Aorta (tissue), 5 donors: ENCODE data around the gene SPACA5. TPM values are rescaled to one million over a fixed set of nuclear protein-coding genes. Genes with fewer than 3 reads are reported as not detected.
"Not testable (repeated sequence)": the region's sequence is repeated elsewhere in the genome, so short reads cannot be mapped to it uniquely, and the experiment has no call there.

Experiments used
- ATAC-seq: fragments of 200-7000 bp; cut with Tn5 transposase; one replicate; pipeline ENCODE4 v1.9.1; 2022; ENCODE audit warnings: moderate library complexity; ENCODE audit not compliant: low FRiP score
- DNase-seq, 2 donors: peaks; one replicate each; pipeline ENCODE4 v3.0.0-alpha.2; 2020
- H3K27ac ChIP-seq, 2 donors: one replicate each; pipeline ENCODE4 v1.5.1; 2013; ENCODE audit warnings: low read length in 2 of 2, mild to moderate bottlenecking in 2 of 2, moderate library complexity in 2 of 2, control low read depth in 1 of 2, inconsistent platforms in 1 of 2, low read depth in 1 of 2
- H3K27me3 ChIP-seq, 2 donors: one replicate each; pipeline ENCODE4 v1.6.1; 2013; ENCODE audit warnings: control low read depth in 1 of 2, low read length in 1 of 2, mild to moderate bottlenecking in 1 of 2, moderate library complexity in 1 of 2; ENCODE audit not compliant: insufficient read depth in 2 of 2, control insufficient read depth in 1 of 2
- H3K36me3 ChIP-seq, 2 donors: one replicate each; pipeline ENCODE4 v1.6.1; 2013; ENCODE audit warnings: control low read depth in 1 of 2, low read length in 1 of 2, mild to moderate bottlenecking in 1 of 2; ENCODE audit not compliant: insufficient read depth in 2 of 2, control insufficient read depth in 1 of 2
- H3K4me1 ChIP-seq, 2 donors: one replicate each; pipeline ENCODE4 v1.6.1; 2013; ENCODE audit warnings: low read length in 2 of 2, control low read depth in 1 of 2, mild to moderate bottlenecking in 1 of 2, moderate library complexity in 1 of 2; ENCODE audit not compliant: insufficient read depth in 2 of 2, control insufficient read depth in 1 of 2
- H3K4me3 ChIP-seq, 2 donors: one replicate each; pipeline ENCODE4 v1.5.1; 2013; ENCODE audit warnings: low read length in 2 of 2, control low read depth in 1 of 2, mild to moderate bottlenecking in 1 of 2
- H3K9me3 ChIP-seq: one replicate; pipeline ENCODE4 v1.6.1; 2013; ENCODE audit warnings: mild to moderate bottlenecking, low read length; ENCODE audit not compliant: control insufficient read depth
- WGBS, 2 donors: extraction: QIAGEN DNeasy Blood & Tissue Kit; methylation state at CpG; one replicate each; pipeline ENCODE4 v1.1.7; 2013; 5-methylcytosine and 5-hydroxymethylcytosine counted together
- intact Hi-C, 2 donors: fragments of 100-400 bp; cut with DNase I; formaldehyde crosslinking; loops; one replicate each; pipeline versions ENCODE4 v1.14.2 to v1.15.0; 2022
- long read RNA-seq, 2 donors: library from polyadenylated mRNA; unstranded; transcript quantifications; one replicate each; pipeline ENCODE4 v2.0.0, GENCODE V29; 2020 to 2021
- polyA plus RNA-seq, 2 donors: library from polyadenylated mRNA; stranded (reverse); fragments of 200-250 nt; gene quantifications; one replicate each; pipeline ENCODE4 v1.2.3, GENCODE V29; 2013
- total RNA-seq, 2 donors: library from RNA; stranded (reverse); fragmentation: NEBNext Ultra II Directional; extraction: Animal tissue kit (Norgen Biotek cat#: 25700); gene quantifications; one replicate each; pipeline ENCODE4 v1.2.1, GENCODE V29; 2021
- donor health status: healthy with polysubstance abuse.
- donor health status: Bipolar disorder and iron deficiency.
- donor health status: DM: no; HTN: no; CAD: no.
- donor health status: DM: no; HTN: no; CAD: no.
- donor health status: DM: yes; HTN: yes; CAD: no.

Gene SPACA5
- total RNA-seq (not detected), polyA plus RNA-seq (not detected)
- long read RNA-seq, donor 1: 0 reads
- long read RNA-seq, donor 2, partial matches to known transcripts: 0 of 1 reads
- long read RNA-seq, donor 2, other reads (novel, unspliced or antisense): 1 of 1 reads

- intact Hi-C loops, H3K27ac ChIP-seq, H3K27me3 ChIP-seq, H3K4me1 ChIP-seq, H3K4me3 ChIP-seq, DNase-seq, H3K9me3 ChIP-seq, H3K36me3 ChIP-seq, ATAC-seq: not testable (repeated sequence)
- WGBS, 2 donors: no CpG with 5 or more reads among the region's 8 CpGs
Observed at GRCh38 chrX:48006688-48007087, at the start of gene SPACA5. SPACA5 (plus strand) TSS chrX:48006988; CDS start chrX:48007803, 815 bp downstream.

- DNase-seq, H3K4me1 ChIP-seq, H3K36me3 ChIP-seq, H3K27me3 ChIP-seq, intact Hi-C loops, H3K27ac ChIP-seq, ATAC-seq, H3K4me3 ChIP-seq, H3K9me3 ChIP-seq: not testable (repeated sequence)
- WGBS, 2 donors: 82 to 85% methylated on average over 4 of the region's 4 CpGs
Observed at GRCh38 chrX:47958206-47958605, 48.6 kb upstream of the SPACA5 start.

- 29 to 38% methylated on average over 4 of the region's 4 CpGs for WGBS, 2 donors
- Histone ChIP-seq H3K4me3 (no peak overlapping the region), H3K27me3 (no peaks in the 10 kb centered on the region), H3K36me3 (no peaks in the 10 kb centered on the region), H3K4me1 (no peaks in the 10 kb centered on the region), H3K27ac (no peak overlapping the region), H3K9me3 (no peaks in the 10 kb centered on the region)
- ATAC-seq (no peak), DNase-seq (no peak)
- intact Hi-C loops: no loop called here
Observed at GRCh38 chrX:47958761-47959342, 47.9 kb upstream of the SPACA5 start.

GRCh38 chrX:47960406-47960805, 46.4 kb upstream of the SPACA5 start:
- WGBS, 2 donors: 64 to 84% methylated on average over 2 of the region's 2 CpGs
- no peak for ATAC-seq
- Histone ChIP-seq H3K27ac (no peak overlapping the region), H3K4me3 (no peak overlapping the region), H3K36me3 (no peaks in the 10 kb centered on the region), H3K27me3 (no peaks in the 10 kb centered on the region), H3K9me3 (no peaks in the 10 kb centered on the region), H3K4me1 (no peaks in the 10 kb centered on the region)
- DNase-seq: no peak
- intact Hi-C loops: no loop called here

GRCh38 chrX:47961830-47962229, 45.0 kb upstream of the SPACA5 start:
- H3K36me3 ChIP-seq, ATAC-seq, H3K27me3 ChIP-seq, intact Hi-C loops, H3K9me3 ChIP-seq, H3K4me3 ChIP-seq, H3K4me1 ChIP-seq, H3K27ac ChIP-seq, DNase-seq: not testable (repeated sequence)
- WGBS, 2 donors: 67 to 76% methylated on average over 6 of the region's 6 CpGs

- H3K9me3 ChIP-seq, H3K27ac ChIP-seq, DNase-seq, H3K36me3 ChIP-seq, ATAC-seq, H3K4me3 ChIP-seq, intact Hi-C loops, H3K4me1 ChIP-seq, H3K27me3 ChIP-seq: not testable (repeated sequence)
- WGBS, 2 donors: 91 to 92% methylated on average over 14 of the region's 14 CpGs
Observed at GRCh38 chrX:47965526-47965925, 41.3 kb upstream of the SPACA5 start.

GRCh38 chrX:47973235-47973634, 33.6 kb upstream of the SPACA5 start:
- WGBS, 2 donors: 86 to 95% methylated on average over 3 of the region's 3 CpGs
- H3K9me3 ChIP-seq: peaks cover 5% of the 10 kb centered on the region
- no peak for DNase-seq

GRCh38 chrX:47976254-47977151, 30.3 kb upstream of the SPACA5 start:
- Histone ChIP-seq H3K4me1 (no peaks in the 10 kb centered on the region), H3K4me3 (no peak overlapping the region), H3K27me3 (no peaks in the 10 kb centered on the region), H3K27ac (no peak overlapping the region), H3K36me3 (peaks cover 3 to 9% of the 10 kb centered on the region in 2 donors), H3K9me3 (peaks cover 6% of the 10 kb centered on the region)
- ATAC-seq (no peak), DNase-seq (no peak)
- intact Hi-C loops: no loop called here
- WGBS, 2 donors: 92 to 99% methylated on average over 6 of the region's 6 CpGs

More at GRCh38 chrX:47973235-47973634, 33.6 kb upstream of the SPACA5 start:
- Histone ChIP-seq H3K27ac (no peak overlapping the region), H3K27me3 (no peaks in the 10 kb centered on the region), H3K4me1 (no peaks in the 10 kb centered on the region), H3K4me3 (no peak overlapping the region), H3K36me3 (peaks cover 3 to 4% of the 10 kb centered on the region in 2 donors)
- intact Hi-C loops: no loop called here
- ATAC-seq: no peak
